ENCODE results near the gene PPP2R5D.

DNA sequence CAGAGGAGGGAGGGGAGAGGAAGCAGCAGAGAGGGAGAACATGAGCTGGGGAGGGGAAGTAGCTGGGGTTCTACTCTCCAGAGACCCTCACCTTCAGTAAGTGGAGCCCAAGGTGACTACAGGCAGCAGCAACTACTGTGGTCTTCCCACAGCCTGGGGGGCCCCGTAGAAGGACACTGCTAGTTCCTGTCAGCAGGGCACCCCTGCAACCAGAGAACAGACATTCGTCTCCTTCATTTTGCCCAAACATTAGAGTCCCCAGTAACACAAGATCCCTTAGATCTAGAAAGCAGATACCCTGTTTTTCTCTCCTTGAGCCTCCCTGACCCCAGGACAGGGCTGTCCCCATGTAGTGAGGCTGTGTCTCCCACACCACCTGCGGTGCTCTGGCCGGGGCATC lies 15.6 kb upstream of the PPP2R5D start:
- no peak for TF ChIP-seq CTCF (IDR thresholded peaks at IDR 0.05 in 4 of 5, conservative IDR thresholded peaks at IDR 0.05 in 1 of 5)
- no peak for TF ChIP-seq POLR2A (IDR thresholded peaks at IDR 0.05)

Measured in gastrocnemius medialis (tissue), 4 donors.